Panc1 (cell line): ENCODE results near the gene ABCC10. TPM values are rescaled to one million over a fixed set of nuclear protein-coding genes. Genes with fewer than 3 reads are reported as not detected.
A peak's percentile ranks its signal among the peaks of the same experiment; 100 is the strongest.
"Not testable (repeated sequence)": the region's sequence is repeated elsewhere in the genome, so short reads cannot be mapped to it uniquely, and the experiment has no call there.

Source experiments
- ATAC-seq: fragments of 200-7000 bp; cut with Tn5 transposase; 2 replicates; pipeline ENCODE4 v1.9.1; 2020; ENCODE audit warnings: mild to moderate bottlenecking, moderate library complexity
- BruUV-seq: library from RNA; stranded (reverse); fragments of 400-500 nt; replicated peaks from 2 replicates; lab custom pipeline; 2021; lab: Mats Ljungman, UMichigan
- CTCF ChIA-PET: fragments of 300-600 bp; sonication (Branson Sonifier 250); formaldehyde crosslinking; loops from one replicate; lab custom pipeline; 2022; ENCODE audit warnings: antibody characterized with exemption; lab: Charles Lee
- POLR2A ChIA-PET: fragments of 300-600 bp; sonication (Branson Sonifier 250); formaldehyde crosslinking; loops from one replicate; lab custom pipeline; 2022; ENCODE audit warnings: antibody characterized with exemption; lab: Charles Lee
- DNase-seq: peaks from one replicate; pipeline ENCODE4 v3.0.0-alpha.2; 2010; ENCODE audit warnings: low read depth, low spot score
- H3K27ac ChIP-seq: 2 replicates; pipeline ENCODE4 v1.5.1; 2011; ENCODE audit warnings: mild to moderate bottlenecking, low read length, inconsistent platforms
- H3K27me3 ChIP-seq: fragments of 200-500 bp; sonication (Bioruptor generic); 2 replicates; pipeline ENCODE4 v1.6.0; 2014; ENCODE audit warnings: low read length, inconsistent platforms; ENCODE audit not compliant: control insufficient read depth, insufficient read depth
- H3K36me3 ChIP-seq: fragments of 200-500 bp; sonication (Bioruptor generic); 2 replicates; pipeline ENCODE4 v1.5.1; 2014; ENCODE audit warnings: inconsistent platforms, mild to moderate bottlenecking, low read length, moderate library complexity; ENCODE audit not compliant: control insufficient read depth, insufficient read depth
- H3K4me1 ChIP-seq: 2 replicates; pipeline ENCODE4 v1.5.1; 2011; ENCODE audit warnings: inconsistent platforms, mild to moderate bottlenecking, low read length, moderate library complexity; ENCODE audit not compliant: control insufficient read depth, insufficient read depth
- H3K4me3 ChIP-seq, 2 experiments: 2 replicates each; pipeline ENCODE4 v1.5.1; 2011 to 2012; ENCODE audit warnings: low read depth in 2 of 2, low read length in 2 of 2, mild to moderate bottlenecking in 2 of 2, inconsistent platforms in 1 of 2, moderate library complexity in 1 of 2
- H3K9me3 ChIP-seq: fragments of 200-500 bp; sonication (Bioruptor generic); 2 replicates; pipeline ENCODE4 v1.5.1; 2014; ENCODE audit warnings: low read depth, mild to moderate bottlenecking, inconsistent platforms, low read length, moderate library complexity; ENCODE audit not compliant: control insufficient read depth, insufficient read depth
- POLR2AphosphoS5 ChIP-seq: IDR thresholded peaks from 2 replicates; pipeline ENCODE4 v1.6.1; 2012; ENCODE audit warnings: mild to moderate bottlenecking, low read depth, low read length, moderate library complexity
- SIN3A ChIP-seq: IDR thresholded peaks from 2 replicates; pipeline ENCODE4 v1.6.1; 2012; ENCODE audit warnings: low read depth, mild to moderate bottlenecking, low read length, moderate library complexity, borderline replicate concordance; ENCODE audit not compliant: insufficient read depth
- TCF7L2 ChIP-seq: IDR thresholded peaks from 2 replicates; pipeline ENCODE4 v1.6.1; 2011; ENCODE audit warnings: mild to moderate bottlenecking, low read depth, low read length, inconsistent platforms
- in situ Hi-C: cut with HindIII; loops from 2 replicates; pipeline ENCODE4 v1.10.0; 2016; ENCODE audit warnings: low sequenced_read_pairs, low pct_unique_long_range_greater_than_20kb
- intact Hi-C: fragments of 100-400 bp; cut with micrococcal nuclease; formaldehyde crosslinking; loops from one replicate; pipeline ENCODE4 v1.10.0; 2022; ENCODE audit not compliant: unreplicated experiment
- total RNA-seq: library from RNA; stranded (reverse); gene quantifications from one replicate; pipeline ENCODE4 v1.2.1, GENCODE V29; 2021; ENCODE audit not compliant: unreplicated experiment
- TF ChIP-seq, protein P1 (sequence below): fragments of 450-650 bp; IDR thresholded peaks from 2 replicates; pipeline ENCODE4 v1.5.1; 2017; ENCODE audit warnings: mild to moderate bottlenecking
- TF ChIP-seq, protein P2 (sequence below), 2 experiments: IDR thresholded peaks; 2 replicates each; pipeline ENCODE4 v1.6.1; 2011 to 2012; ENCODE audit warnings: low read depth in 2 of 2, control low read depth in 1 of 2, low read length in 1 of 2, mild to moderate bottlenecking in 1 of 2, moderate library complexity in 1 of 2; ENCODE audit not compliant: insufficient read depth in 1 of 2

ABCC10 gene
- total RNA-seq, 1 experiment from 2014 or later = 52.7 TPM

- ChIA-PET POLR2A (interaction anchor here (0.6 to 0.8 kb wide), 4 partner anchors 8 to 235 kb away, joined by 3 to 7 read pairs (median 3); no protein-coding TSS in a partner anchor), CTCF (interaction anchor here (0.7 to 1.4 kb wide), 4 partner anchors 27 to 67 kb away, joined by 4 to 16 read pairs (median 6); no protein-coding TSS in a partner anchor)
- TF ChIP-seq, protein P1, sequence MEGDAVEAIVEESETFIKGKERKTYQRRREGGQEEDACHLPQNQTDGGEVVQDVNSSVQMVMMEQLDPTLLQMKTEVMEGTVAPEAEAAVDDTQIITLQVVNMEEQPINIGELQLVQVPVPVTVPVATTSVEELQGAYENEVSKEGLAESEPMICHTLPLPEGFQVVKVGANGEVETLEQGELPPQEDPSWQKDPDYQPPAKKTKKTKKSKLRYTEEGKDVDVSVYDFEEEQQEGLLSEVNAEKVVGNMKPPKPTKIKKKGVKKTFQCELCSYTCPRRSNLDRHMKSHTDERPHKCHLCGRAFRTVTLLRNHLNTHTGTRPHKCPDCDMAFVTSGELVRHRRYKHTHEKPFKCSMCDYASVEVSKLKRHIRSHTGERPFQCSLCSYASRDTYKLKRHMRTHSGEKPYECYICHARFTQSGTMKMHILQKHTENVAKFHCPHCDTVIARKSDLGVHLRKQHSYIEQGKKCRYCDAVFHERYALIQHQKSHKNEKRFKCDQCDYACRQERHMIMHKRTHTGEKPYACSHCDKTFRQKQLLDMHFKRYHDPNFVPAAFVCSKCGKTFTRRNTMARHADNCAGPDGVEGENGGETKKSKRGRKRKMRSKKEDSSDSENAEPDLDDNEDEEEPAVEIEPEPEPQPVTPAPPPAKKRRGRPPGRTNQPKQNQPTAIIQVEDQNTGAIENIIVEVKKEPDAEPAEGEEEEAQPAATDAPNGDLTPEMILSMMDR = peak; percentile 81
- TF ChIP-seq POLR2AphosphoS5 = no peak
- Histone ChIP-seq H3K4me1 (peaks cover 13% of the 10 kb centered on the region), H3K4me3 (peak overlapping the region; percentile 38 to 75), H3K27me3 (no peaks in the 10 kb centered on the region), H3K9me3 (0 out of 2 replicates have a peak, but pooled peaks cover 5% of the 10 kb centered on the region), H3K27ac (no peak overlapping the region), H3K36me3 (no peaks in the 10 kb centered on the region; the same call in 1 of the 2 replicates)
- intact Hi-C loops (no loop called here), in situ Hi-C loops (no loop called here)
- no TSS peak for BruUV-seq
- ATAC-seq (no peak), DNase-seq (no peak)
Measured at GRCh38 chr6:43457643-43458042, 30.3 kb downstream of the ABCC10 start.

GRCh38 chr6:43458154-43458553, 30.8 kb downstream of the ABCC10 start:
- ChIA-PET CTCF (interaction anchor here (0.6 to 1.4 kb wide), 5 partner anchors 26 to 67 kb away, joined by 3 to 16 read pairs (median 4); no protein-coding TSS in a partner anchor), POLR2A (interaction anchor here (0.6 to 0.7 kb wide), 2 partner anchors 8 to 174 kb away, joined by 3 to 10 read pairs; no protein-coding TSS in a partner anchor)
- intact Hi-C loops, H3K36me3 ChIP-seq, BruUV-seq, H3K9me3 ChIP-seq, ATAC-seq, H3K27me3 ChIP-seq, H3K4me3 ChIP-seq, in situ Hi-C loops, DNase-seq, H3K27ac ChIP-seq: not testable (repeated sequence)
- H3K4me1 ChIP-seq = peaks cover 13% of the 10 kb centered on the region

- intact Hi-C loops (no loop called here), in situ Hi-C loops (no loop called here)
- ATAC-seq (no peak), DNase-seq (no peak)
- BruUV-seq = no TSS peak
- H3K36me3 ChIP-seq = no peaks in the 10 kb centered on the region
- no peak overlapping the region for H3K4me3 ChIP-seq
- ChIA-PET CTCF (no interaction called here), POLR2A (interaction anchor here (0.5 to 0.9 kb wide), 2 partner anchors 18 to 132 kb away, joined by 3 read pairs; no protein-coding TSS in a partner anchor)
- TF ChIP-seq TCF7L2 (no peak), SIN3A (no peak), POLR2AphosphoS5 (no peak)
- TF ChIP-seq, protein P2, sequence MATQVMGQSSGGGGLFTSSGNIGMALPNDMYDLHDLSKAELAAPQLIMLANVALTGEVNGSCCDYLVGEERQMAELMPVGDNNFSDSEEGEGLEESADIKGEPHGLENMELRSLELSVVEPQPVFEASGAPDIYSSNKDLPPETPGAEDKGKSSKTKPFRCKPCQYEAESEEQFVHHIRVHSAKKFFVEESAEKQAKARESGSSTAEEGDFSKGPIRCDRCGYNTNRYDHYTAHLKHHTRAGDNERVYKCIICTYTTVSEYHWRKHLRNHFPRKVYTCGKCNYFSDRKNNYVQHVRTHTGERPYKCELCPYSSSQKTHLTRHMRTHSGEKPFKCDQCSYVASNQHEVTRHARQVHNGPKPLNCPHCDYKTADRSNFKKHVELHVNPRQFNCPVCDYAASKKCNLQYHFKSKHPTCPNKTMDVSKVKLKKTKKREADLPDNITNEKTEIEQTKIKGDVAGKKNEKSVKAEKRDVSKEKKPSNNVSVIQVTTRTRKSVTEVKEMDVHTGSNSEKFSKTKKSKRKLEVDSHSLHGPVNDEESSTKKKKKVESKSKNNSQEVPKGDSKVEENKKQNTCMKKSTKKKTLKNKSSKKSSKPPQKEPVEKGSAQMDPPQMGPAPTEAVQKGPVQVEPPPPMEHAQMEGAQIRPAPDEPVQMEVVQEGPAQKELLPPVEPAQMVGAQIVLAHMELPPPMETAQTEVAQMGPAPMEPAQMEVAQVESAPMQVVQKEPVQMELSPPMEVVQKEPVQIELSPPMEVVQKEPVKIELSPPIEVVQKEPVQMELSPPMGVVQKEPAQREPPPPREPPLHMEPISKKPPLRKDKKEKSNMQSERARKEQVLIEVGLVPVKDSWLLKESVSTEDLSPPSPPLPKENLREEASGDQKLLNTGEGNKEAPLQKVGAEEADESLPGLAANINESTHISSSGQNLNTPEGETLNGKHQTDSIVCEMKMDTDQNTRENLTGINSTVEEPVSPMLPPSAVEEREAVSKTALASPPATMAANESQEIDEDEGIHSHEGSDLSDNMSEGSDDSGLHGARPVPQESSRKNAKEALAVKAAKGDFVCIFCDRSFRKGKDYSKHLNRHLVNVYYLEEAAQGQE (IDR thresholded peaks at IDR 0.05; ENCODE audit: insufficient read depth in 1 of 2, low read depth in 2 of 2, low read length in 1 of 2) = no peak
- TF ChIP-seq, protein P1 = no peak
- no peak overlapping the region for H3K27ac ChIP-seq
- no peaks in the 10 kb centered on the region for H3K27me3 ChIP-seq
- 0 out of 2 replicates have a peak, but pooled peaks cover 5% of the 10 kb centered on the region for H3K9me3 ChIP-seq
- peaks cover 9% of the 10 kb centered on the region for H3K4me1 ChIP-seq
Measured at GRCh38 chr6:43459535-43459934, 32.2 kb downstream of the ABCC10 start.
